ENCODE measurements around the gene DNAH14. TPM values are rescaled to one million over a fixed set of nuclear protein-coding genes. Genes with fewer than 3 reads are reported as not detected.

The DNAH14 gene
- total and polyA plus RNA-seq, 2 of the 4 experiments (the other 2 are of a cell fraction) = 2.7 to 3.6 TPM

GRCh38 chr1:224914292-224914900 lies 15.1 kb upstream of the DNAH14 start:
- Histone ChIP-seq H4K20me1 (ENCODE audit: insufficient read depth, low read length) (no peaks in the 10 kb centered on the region), H3K4me1 (ENCODE audit: control insufficient read depth, insufficient read depth, low read length) (no peaks in the 10 kb centered on the region), H2BK5ac (ENCODE audit: low read depth, low read length, poor library complexity, severe bottlenecking) (no peak overlapping the region), H2AK5ac (ENCODE audit: low read depth, low read length) (no peak overlapping the region), H4K8ac (ENCODE audit: low read depth in 2 of 2, low read length in 2 of 2) (no peak overlapping the region), H3K18ac (ENCODE audit: low read depth, low read length) (no peak overlapping the region), H3K36me3 (ENCODE audit: control insufficient read depth, insufficient read depth, low read length) (no peaks in the 10 kb centered on the region), H3K27ac (ENCODE audit: insufficient read depth, low read length) (no peak overlapping the region), H4K5ac (ENCODE audit: low read depth, low read length) (no peak overlapping the region), H3K4me3 (ENCODE audit: insufficient read depth, low read depth, low read length) (no peak overlapping the region), H3K9me3 (ENCODE audit: control insufficient read depth, insufficient read depth, low read length) (peaks cover 4% of the 10 kb centered on the region; the same call in 1 of the 2 replicates), H2AFZ (replicated peaks; ENCODE audit: low read length, poor library complexity) (no peak overlapping the region), H3K4ac (ENCODE audit: low read depth, low read length) (no peak overlapping the region), H3K23ac (ENCODE audit: low read depth, low read length) (no peak overlapping the region), H3K56ac (ENCODE audit: extremely low read depth, insufficient read depth, low read length) (no peak overlapping the region), H2BK15ac (ENCODE audit: low read depth, low read length) (no peak overlapping the region), H3K9ac (ENCODE audit: low read depth, low read length) (no peak overlapping the region), H2BK120ac (ENCODE audit: low read depth, low read length) (no peak overlapping the region), H3K9me1 (ENCODE audit: insufficient read depth, low read length) (no peaks in the 10 kb centered on the region), H2AK9ac (replicated peaks; ENCODE audit: low read depth, low read length, poor library complexity) (no peak overlapping the region), H4K91ac (ENCODE audit: insufficient read depth, low read depth, low read length) (no peak overlapping the region), H2BK20ac (ENCODE audit: low read depth, low read length) (no peak overlapping the region), H3K14ac (replicated peaks; ENCODE audit: low read depth, low read length) (no peak overlapping the region), H3K79me1 (ENCODE audit: low read depth in 1 of 2, low read length in 2 of 2) (no peaks in the 10 kb centered on the region), H3K27me3 (ENCODE audit: control insufficient read depth, insufficient read depth, low read length) (no peaks in the 10 kb centered on the region; the same call in 1 of the 2 replicates), H3K4me2 (ENCODE audit: low read depth, low read length) (no peak overlapping the region)
- in situ Hi-C loops (cut with MboI; ENCODE audit: low sequenced_read_pairs) = no loop called here
- dilution Hi-C loops (cut with HindIII; ENCODE audit: low sequenced_read_pairs, unreplicated experiment) = no loop called here
- ChIA-PET POLR2A (ENCODE audit: unreplicated experiment) (no interaction called here), CTCF (interaction anchor here (0.9 to 1.0 kb wide), 2 partner anchors 8 to 20 kb away, joined by 3 to 5 read pairs; no protein-coding TSS in a partner anchor)
- no TSS peak for BruUV-seq (replicated peaks)
- 33% methylated on average over 1 of the region's 1 CpG; no CpG with 5 or more reads in 1 of the 2 experiments for WGBS, 2 experiments (ENCODE audit: extremely low coverage in 2 of 2, insufficient read length in 1 of 2)
- intact Hi-C loops (cut with micrococcal nuclease) = no loop called here
- no peak for ATAC-seq (ENCODE audit: low read depth)
- TF ChIP-seq CEBPB (IDR thresholded peaks at IDR 0.05; ENCODE audit: low read depth, low read length) (no peak), MAZ (IDR thresholded peaks at IDR 0.05; ENCODE audit: borderline replicate concordance, low read depth, low read length) (no peak), NFE2L2 (IDR thresholded peaks at IDR 0.05; ENCODE audit: low read depth, low read length) (no peak), RFX5 (IDR thresholded peaks at IDR 0.05; ENCODE audit: low read depth, low read length) (no peak), SMC3 (IDR thresholded peaks at IDR 0.05; ENCODE audit: low read depth, low read length) (no peak), MAFK (IDR thresholded peaks at IDR 0.05; ENCODE audit: low read depth, low read length) (no peak), RCOR1 (IDR thresholded peaks at IDR 0.05; ENCODE audit: insufficient replicate concordance, low read length) (no peak), BHLHE40 (IDR thresholded peaks at IDR 0.05; ENCODE audit: low read depth, low read length) (no peak), POLR2A (IDR thresholded peaks at IDR 0.05; ENCODE audit: low read depth, low read length) (no peak), ELK1 (IDR thresholded peaks at IDR 0.05; ENCODE audit: borderline replicate concordance, low read depth, low read length) (no peak), MXI1 (IDR thresholded peaks at IDR 0.05; ENCODE audit: borderline replicate concordance, low read depth, low read length) (no peak), FOS (IDR thresholded peaks at IDR 0.05; ENCODE audit: low read depth, low read length) (no peak), RAD21 (IDR thresholded peaks at IDR 0.05; ENCODE audit: low read length) (no peak), CHD1 (IDR thresholded peaks at IDR 0.05; ENCODE audit: low read depth, low read length) (no peak), USF2 (IDR thresholded peaks at IDR 0.05; ENCODE audit: low read depth, low read length) (no peak)
- DNase-seq = peak; percentile 2

Measured in IMR-90 (cell line).